ENCODE data around the gene CXCL16.
"Not testable (repeated sequence)": the region's sequence is repeated elsewhere in the genome, so short reads cannot be mapped to it uniquely, and the experiment has no call there.

The CXCL16 gene

GRCh38 chr17:4721203-4722135 is 18.3 kb downstream of the CXCL16 start:
- DNase-seq (ENCODE audit: low read depth) = no peak

- DNase-seq (ENCODE audit: low read depth) = no peak
Measured at GRCh38 chr17:4720787-4721186, 18.9 kb downstream of the CXCL16 start.

GRCh38 chr17:4719684-4720221 is 20.0 kb downstream of the CXCL16 start:
- DNase-seq (ENCODE audit: low read depth) = no peak

GRCh38 chr17:4719146-4719545 is 20.6 kb downstream of the CXCL16 start:
- no peak for DNase-seq (ENCODE audit: low read depth)

GRCh38 chr17:4718276-4718675 is 21.5 kb downstream of the CXCL16 start:
- DNase-seq (ENCODE audit: low read depth) = no peak

GRCh38 chr17:4717791-4718190 is 21.9 kb downstream of the CXCL16 start:
- DNase-seq (ENCODE audit: low read depth) = no peak

GRCh38 chr17:4716081-4716480 is 23.6 kb downstream of the CXCL16 start:
- no peak for DNase-seq (ENCODE audit: low read depth)

- DNase-seq (ENCODE audit: low read depth) = no peak
Measured at GRCh38 chr17:4715063-4715744, 24.5 kb downstream of the CXCL16 start.

GRCh38 chr17:4714340-4715062 is 25.2 kb downstream of the CXCL16 start:
- not testable (repeated sequence) for DNase-seq (ENCODE audit: low read depth)

GRCh38 chr17:4712526-4712925 is 27.2 kb downstream of the CXCL16 start:
- DNase-seq (ENCODE audit: low read depth) = no peak

GRCh38 chr17:4711661-4712181 is 28.0 kb downstream of the CXCL16 start:
- no peak for DNase-seq (ENCODE audit: low read depth)

GRCh38 chr17:4710693-4711634 is 28.8 kb downstream of the CXCL16 start:
- peak; percentile 18 for DNase-seq (ENCODE audit: low read depth)

GRCh38 chr17:4709794-4710692 is 29.7 kb downstream of the CXCL16 start, which contains the start of gene ARRB2:
Gene ARRB2, plus strand, starts transcription at chr17:4710632. Its CDS starts 90 bp downstream, at chr17:4710722.
- peak; percentile 98 for DNase-seq (ENCODE audit: low read depth)

GRCh38 chr17:4708436-4708835 is 31.3 kb downstream of the CXCL16 start:
- peak; percentile 32 for DNase-seq (ENCODE audit: low read depth)

GRCh38 chr17:4706121-4706520 is 33.6 kb downstream of the CXCL16 start:
- no peak for DNase-seq (ENCODE audit: low read depth)

- no peak for DNase-seq (ENCODE audit: low read depth)
Measured at GRCh38 chr17:4704991-4705390, 34.7 kb downstream of the CXCL16 start.

- DNase-seq (ENCODE audit: low read depth) = not testable (repeated sequence)
Measured at GRCh38 chr17:4704574-4704907, 35.2 kb downstream of the CXCL16 start.

GRCh38 chr17:4703330-4703691 is 36.4 kb downstream of the CXCL16 start:
- no peak for DNase-seq (ENCODE audit: low read depth)

GRCh38 chr17:4701116-4701515 is 38.6 kb downstream of the CXCL16 start:
- DNase-seq (ENCODE audit: low read depth) = no peak

All from T follicular helper cell (primary cell).